ENCODE results near the gene TMPRSS9.
"Not testable (repeated sequence)": the region's sequence is repeated elsewhere in the genome, so short reads cannot be mapped to it uniquely, and the experiment has no call there.

The TMPRSS9 gene

GRCh38 chr19:2461751-2462634 is 101.9 kb downstream of the TMPRSS9 start:
- FAIRE-seq (peak; percentile 88), DNase-seq (ENCODE audit: insufficient read length, low spot score) (peak; percentile 87)
- TF ChIP-seq POLR2AphosphoS5 (IDR thresholded peaks at IDR 0.05; ENCODE audit: low read depth, low read length): no peak
- no peak for TF ChIP-seq POU2F2 (IDR thresholded peaks at IDR 0.05; ENCODE audit: low read depth, low read length)
- no peak for TF ChIP-seq TAF1 (IDR thresholded peaks at IDR 0.05; ENCODE audit: low read depth, low read length)
- TF ChIP-seq POLR2A (IDR thresholded peaks at IDR 0.05; ENCODE audit: low read depth, low read length): no peak
- TF ChIP-seq SPI1 (IDR thresholded peaks at IDR 0.05; ENCODE audit: low read depth, low read length): no peak
- TF ChIP-seq PAX5 (IDR thresholded peaks at IDR 0.05; ENCODE audit: insufficient read depth, low read length, severe bottlenecking): no peak

GRCh38 chr19:2462635-2463421 is 102.8 kb downstream of the TMPRSS9 start:
- no peak for DNase-seq (ENCODE audit: insufficient read length, low spot score)
- FAIRE-seq: no peak
- TF ChIP-seq POLR2A (IDR thresholded peaks at IDR 0.05; ENCODE audit: low read depth, low read length) (no peak), POU2F2 (IDR thresholded peaks at IDR 0.05; ENCODE audit: low read depth, low read length) (no peak), PAX5 (IDR thresholded peaks at IDR 0.05; ENCODE audit: insufficient read depth, low read length, severe bottlenecking) (no peak), TAF1 (IDR thresholded peaks at IDR 0.05; ENCODE audit: low read depth, low read length) (no peak), SPI1 (IDR thresholded peaks at IDR 0.05; ENCODE audit: low read depth, low read length) (no peak), POLR2AphosphoS5 (IDR thresholded peaks at IDR 0.05; ENCODE audit: low read depth, low read length) (no peak)

GRCh38 chr19:2463694-2464093 is 103.6 kb downstream of the TMPRSS9 start:
- DNase-seq (ENCODE audit: insufficient read length, low spot score); FAIRE-seq: not testable (repeated sequence)

- FAIRE-seq: no peak
- no peak for TF ChIP-seq POLR2AphosphoS5 (IDR thresholded peaks at IDR 0.05; ENCODE audit: low read depth, low read length)
- no peak for TF ChIP-seq TAF1 (IDR thresholded peaks at IDR 0.05; ENCODE audit: low read depth, low read length)
- no peak for TF ChIP-seq PAX5 (IDR thresholded peaks at IDR 0.05; ENCODE audit: insufficient read depth, low read length, severe bottlenecking)
- TF ChIP-seq POLR2A (IDR thresholded peaks at IDR 0.05; ENCODE audit: low read depth, low read length): no peak
- no peak for DNase-seq (ENCODE audit: insufficient read length, low spot score)
Measured at GRCh38 chr19:2464389-2464788, 104.3 kb downstream of the TMPRSS9 start.

GRCh38 chr19:2468596-2468995 is 108.5 kb downstream of the TMPRSS9 start:
- FAIRE-seq: no peak
- TF ChIP-seq POLR2A (IDR thresholded peaks at IDR 0.05; ENCODE audit: low read depth, low read length) (no peak), SPI1 (IDR thresholded peaks at IDR 0.05; ENCODE audit: low read depth, low read length) (no peak), PAX5 (IDR thresholded peaks at IDR 0.05; ENCODE audit: insufficient read depth, low read length, severe bottlenecking) (no peak), POLR2AphosphoS5 (IDR thresholded peaks at IDR 0.05; ENCODE audit: low read depth, low read length) (no peak), TAF1 (IDR thresholded peaks at IDR 0.05; ENCODE audit: low read depth, low read length) (no peak), POU2F2 (IDR thresholded peaks at IDR 0.05; ENCODE audit: low read depth, low read length) (no peak)
- no peak for DNase-seq (ENCODE audit: insufficient read length, low spot score)

GRCh38 chr19:2469102-2469914 is 109.2 kb downstream of the TMPRSS9 start:
- DNase-seq (ENCODE audit: insufficient read length, low spot score) (no peak), FAIRE-seq (peak; percentile 90)
- TF ChIP-seq POLR2AphosphoS5 (IDR thresholded peaks at IDR 0.05; ENCODE audit: low read depth, low read length): no peak
- no peak for TF ChIP-seq TAF1 (IDR thresholded peaks at IDR 0.05; ENCODE audit: low read depth, low read length)
- TF ChIP-seq POLR2A (IDR thresholded peaks at IDR 0.05; ENCODE audit: low read depth, low read length): no peak
- no peak for TF ChIP-seq PAX5 (IDR thresholded peaks at IDR 0.05; ENCODE audit: insufficient read depth, low read length, severe bottlenecking)
- TF ChIP-seq SPI1 (IDR thresholded peaks at IDR 0.05; ENCODE audit: low read depth, low read length): no peak
- TF ChIP-seq POU2F2 (IDR thresholded peaks at IDR 0.05; ENCODE audit: low read depth, low read length): no peak

GRCh38 chr19:2469915-2470200 is 109.8 kb downstream of the TMPRSS9 start:
- FAIRE-seq; DNase-seq (ENCODE audit: insufficient read length, low spot score): not testable (repeated sequence)

- FAIRE-seq: peak; percentile 88
- TF ChIP-seq POLR2AphosphoS5 (IDR thresholded peaks at IDR 0.05; ENCODE audit: low read depth, low read length) (no peak), SPI1 (IDR thresholded peaks at IDR 0.05; ENCODE audit: low read depth, low read length) (no peak), POLR2A (IDR thresholded peaks at IDR 0.05; ENCODE audit: low read depth, low read length) (no peak), POU2F2 (IDR thresholded peaks at IDR 0.05; ENCODE audit: low read depth, low read length) (no peak), TAF1 (IDR thresholded peaks at IDR 0.05; ENCODE audit: low read depth, low read length) (0 out of 2 replicates have a peak, but pooled peaks have one; percentile 26), PAX5 (IDR thresholded peaks at IDR 0.05; ENCODE audit: insufficient read depth, low read length, severe bottlenecking) (peak; percentile 74)
Measured at GRCh38 chr19:2474232-2475017, 114.4 kb downstream of the TMPRSS9 start.

More at GRCh38 chr19:2474232-2475017, 114.4 kb downstream of the TMPRSS9 start:
- DNase-seq (ENCODE audit: insufficient read length, low spot score): peak; percentile 82

All from GM12891 (cell line).